ENCODE measurements around the gene CCDC127.
"Not testable (repeated sequence)": the region's sequence is repeated elsewhere in the genome, so short reads cannot be mapped to it uniquely, and the experiment has no call there.

CCDC127 gene

GRCh38 chr5:233426-233825 lies 15.5 kb upstream of the CCDC127 start:
- H3K4me3 ChIP-seq (ENCODE audit: low read length in 2 of 2); H3K9me3 ChIP-seq (ENCODE audit: control insufficient read depth in 2 of 2, low read length in 2 of 2); H3K4me1 ChIP-seq (ENCODE audit: control insufficient read depth, insufficient read depth, low read length); H3K27ac ChIP-seq (ENCODE audit: low read length); H3K27me3 ChIP-seq (ENCODE audit: control insufficient read depth in 1 of 2, insufficient read depth in 2 of 2, low read length in 2 of 2); H3K9ac ChIP-seq (ENCODE audit: low read length in 2 of 2): not testable (repeated sequence)
- H3K36me3 ChIP-seq (ENCODE audit: control insufficient read depth in 2 of 2, insufficient read depth in 2 of 2, low read length in 2 of 2), result peaks cover 31 to 45% of the 10 kb centered on the region in 2 donors

GRCh38 chr5:231661-232060 lies 13.7 kb upstream of the CCDC127 start:
- H3K4me3 ChIP-seq (ENCODE audit: low read length in 2 of 2), result no peak overlapping the region
- H3K27me3 ChIP-seq (ENCODE audit: control insufficient read depth in 1 of 2, insufficient read depth in 2 of 2, low read length in 2 of 2), result no peaks in the 10 kb centered on the region
- no peak overlapping the region for H3K9ac ChIP-seq (ENCODE audit: low read length in 2 of 2)
- H3K36me3 ChIP-seq (ENCODE audit: control insufficient read depth in 2 of 2, insufficient read depth in 2 of 2, low read length in 2 of 2), result peaks cover 38 to 51% of the 10 kb centered on the region in 2 donors
- no peak overlapping the region for H3K27ac ChIP-seq (ENCODE audit: low read length)
- H3K4me1 ChIP-seq (ENCODE audit: control insufficient read depth, insufficient read depth, low read length), result no peaks in the 10 kb centered on the region
- H3K9me3 ChIP-seq (ENCODE audit: control insufficient read depth in 2 of 2, low read length in 2 of 2), result no peaks in the 10 kb centered on the region

- Histone ChIP-seq H3K36me3 (ENCODE audit: control insufficient read depth in 2 of 2, insufficient read depth in 2 of 2, low read length in 2 of 2) (peaks cover 45 to 53% of the 10 kb centered on the region in 2 donors), H3K27ac (ENCODE audit: low read length) (no peak overlapping the region), H3K9ac (ENCODE audit: low read length in 2 of 2) (no peak overlapping the region), H3K4me1 (ENCODE audit: control insufficient read depth, insufficient read depth, low read length) (no peaks in the 10 kb centered on the region), H3K9me3 (ENCODE audit: control insufficient read depth in 2 of 2, low read length in 2 of 2) (no peaks in the 10 kb centered on the region), H3K27me3 (ENCODE audit: control insufficient read depth in 1 of 2, insufficient read depth in 2 of 2, low read length in 2 of 2) (no peaks in the 10 kb centered on the region), H3K4me3 (ENCODE audit: low read length in 2 of 2) (no peak overlapping the region)
Observed at GRCh38 chr5:230711-231110, 12.8 kb upstream of the CCDC127 start.

DNA sequence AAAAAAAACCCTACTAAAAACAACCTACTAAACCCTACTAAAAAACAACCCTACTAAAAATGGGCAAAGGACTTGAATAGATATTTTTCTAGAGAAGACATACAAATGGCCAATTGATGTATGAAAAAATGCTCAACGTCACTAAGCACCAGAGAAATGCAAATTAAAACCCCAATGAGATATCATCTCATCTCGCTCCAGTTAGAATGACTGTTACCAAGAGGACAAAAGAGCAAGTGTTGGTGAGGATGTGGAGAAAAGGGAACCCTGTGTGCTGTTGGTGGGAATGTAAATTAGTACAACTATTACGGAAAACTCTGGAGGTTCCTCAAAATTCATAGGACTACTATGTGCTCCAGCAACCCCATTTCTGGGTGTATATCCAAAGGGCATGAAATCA lies 10.9 kb upstream of the CCDC127 start:
- no peaks in the 10 kb centered on the region for H3K4me1 ChIP-seq (ENCODE audit: control insufficient read depth, insufficient read depth, low read length)
- no peaks in the 10 kb centered on the region for H3K9me3 ChIP-seq (ENCODE audit: control insufficient read depth in 2 of 2, low read length in 2 of 2)
- no peak overlapping the region for H3K9ac ChIP-seq (ENCODE audit: low read length in 2 of 2)
- no peaks in the 10 kb centered on the region for H3K27me3 ChIP-seq (ENCODE audit: control insufficient read depth in 1 of 2, insufficient read depth in 2 of 2, low read length in 2 of 2)
- no peak overlapping the region for H3K4me3 ChIP-seq (ENCODE audit: low read length in 2 of 2)
- H3K36me3 ChIP-seq (ENCODE audit: control insufficient read depth in 2 of 2, insufficient read depth in 2 of 2, low read length in 2 of 2), result peaks cover 50 to 57% of the 10 kb centered on the region in 2 donors
- H3K27ac ChIP-seq (ENCODE audit: low read length), result no peak overlapping the region

DNA sequence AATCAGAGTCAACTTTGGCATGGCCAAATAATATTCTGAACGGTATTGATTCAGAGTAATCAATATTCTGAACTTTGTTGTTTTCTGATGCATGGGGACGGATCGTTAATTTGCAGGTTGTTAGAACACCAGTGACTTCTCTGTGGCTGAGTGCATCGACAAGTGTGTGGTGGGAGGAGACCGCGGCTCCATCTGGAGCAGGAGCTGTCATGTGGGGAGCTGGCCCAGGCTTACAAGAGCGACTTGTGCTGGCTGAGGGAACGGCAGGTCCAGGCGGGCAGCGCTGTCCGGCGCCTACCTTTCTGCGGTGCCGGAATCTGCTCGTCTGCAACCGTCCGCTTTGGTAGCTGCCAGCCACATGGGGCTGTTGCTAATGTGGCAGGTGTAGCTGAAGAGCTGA lies 9.4 kb upstream of the CCDC127 start:
- H3K4me3 ChIP-seq (ENCODE audit: low read length in 2 of 2); H3K9me3 ChIP-seq (ENCODE audit: control insufficient read depth in 2 of 2, low read length in 2 of 2): not testable (repeated sequence)

DNA sequence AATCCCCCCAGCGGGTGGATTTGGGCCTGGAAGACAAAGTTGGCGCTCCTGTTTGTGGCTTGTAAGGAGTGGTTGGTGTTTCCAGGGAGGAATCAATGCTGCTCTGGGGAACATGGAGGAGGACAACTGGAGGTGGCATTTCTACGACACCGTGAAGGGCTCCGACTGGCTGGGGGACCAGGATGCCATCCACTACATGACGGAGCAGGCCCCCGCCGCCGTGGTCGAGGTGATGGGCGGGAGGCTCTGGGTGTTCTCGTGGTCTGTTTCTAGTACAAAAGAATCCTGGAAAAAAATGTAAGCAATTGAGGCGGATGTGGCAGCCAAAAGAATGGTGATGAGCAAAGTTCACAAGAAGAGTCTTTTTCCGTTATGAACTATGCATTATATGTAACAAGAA lies 7.4 kb upstream of the CCDC127 start:
- Histone ChIP-seq H3K36me3 (ENCODE audit: control insufficient read depth in 2 of 2, insufficient read depth in 2 of 2, low read length in 2 of 2) (peaks cover 37 to 38% of the 10 kb centered on the region in 2 donors), H3K4me1 (ENCODE audit: control insufficient read depth, insufficient read depth, low read length) (peaks cover 5% of the 10 kb centered on the region)

More for the DNA sequence above, 9.4 kb upstream of the CCDC127 start:
- H3K4me1 ChIP-seq (ENCODE audit: control insufficient read depth, insufficient read depth, low read length); H3K27me3 ChIP-seq (ENCODE audit: control insufficient read depth in 1 of 2, insufficient read depth in 2 of 2, low read length in 2 of 2); H3K9ac ChIP-seq (ENCODE audit: low read length in 2 of 2); H3K27ac ChIP-seq (ENCODE audit: low read length): not testable (repeated sequence)
- H3K36me3 ChIP-seq (ENCODE audit: control insufficient read depth in 2 of 2, insufficient read depth in 2 of 2, low read length in 2 of 2), result peaks cover 45 to 47% of the 10 kb centered on the region in 2 donors

DNA sequence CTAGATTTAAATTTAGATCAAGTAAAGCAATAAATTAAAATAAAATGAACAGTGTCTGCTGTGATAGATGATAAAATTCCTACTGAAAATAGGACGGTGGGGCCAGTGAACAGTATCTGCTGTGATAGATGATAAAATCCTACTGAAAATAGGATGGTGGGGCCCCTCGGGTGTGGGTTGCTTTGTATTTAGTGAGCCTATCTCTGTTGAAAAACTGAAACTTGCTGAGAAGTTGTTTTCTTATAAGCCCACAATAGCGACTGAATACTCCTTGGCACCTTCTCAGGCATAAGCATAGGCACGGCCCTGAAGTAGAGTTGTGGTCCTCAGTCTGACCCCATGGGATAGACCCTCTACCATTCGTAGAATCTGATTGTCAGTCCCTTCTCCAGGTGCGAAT lies 5.8 kb upstream of the CCDC127 start:
- no peak overlapping the region for H3K9ac ChIP-seq (ENCODE audit: low read length in 2 of 2)
- no peaks in the 10 kb centered on the region for H3K27me3 ChIP-seq (ENCODE audit: control insufficient read depth in 1 of 2, insufficient read depth in 2 of 2, low read length in 2 of 2)
- no peaks in the 10 kb centered on the region for H3K9me3 ChIP-seq (ENCODE audit: control insufficient read depth in 2 of 2, low read length in 2 of 2)
- H3K36me3 ChIP-seq (ENCODE audit: control insufficient read depth in 2 of 2, insufficient read depth in 2 of 2, low read length in 2 of 2), result peaks cover 28 to 34% of the 10 kb centered on the region in 2 donors
- H3K27ac ChIP-seq (ENCODE audit: low read length), result no peak overlapping the region
- no peak overlapping the region for H3K4me3 ChIP-seq (ENCODE audit: low read length in 2 of 2)
- H3K4me1 ChIP-seq (ENCODE audit: control insufficient read depth, insufficient read depth, low read length), result peaks cover 14% of the 10 kb centered on the region

More for the DNA sequence above, 7.4 kb upstream of the CCDC127 start:
- no peak overlapping the region for H3K9ac ChIP-seq (ENCODE audit: low read length in 2 of 2)
- H3K27me3 ChIP-seq (ENCODE audit: control insufficient read depth in 1 of 2, insufficient read depth in 2 of 2, low read length in 2 of 2), result no peaks in the 10 kb centered on the region
- H3K27ac ChIP-seq (ENCODE audit: low read length), result no peak overlapping the region
- no peaks in the 10 kb centered on the region for H3K9me3 ChIP-seq (ENCODE audit: control insufficient read depth in 2 of 2, low read length in 2 of 2)
- H3K4me3 ChIP-seq (ENCODE audit: low read length in 2 of 2), result no peak overlapping the region

- not testable (repeated sequence) for H3K9me3 ChIP-seq (ENCODE audit: control insufficient read depth in 2 of 2, low read length in 2 of 2)
Observed at GRCh38 chr5:222951-223715, 5.2 kb upstream of the CCDC127 start.

DNA sequence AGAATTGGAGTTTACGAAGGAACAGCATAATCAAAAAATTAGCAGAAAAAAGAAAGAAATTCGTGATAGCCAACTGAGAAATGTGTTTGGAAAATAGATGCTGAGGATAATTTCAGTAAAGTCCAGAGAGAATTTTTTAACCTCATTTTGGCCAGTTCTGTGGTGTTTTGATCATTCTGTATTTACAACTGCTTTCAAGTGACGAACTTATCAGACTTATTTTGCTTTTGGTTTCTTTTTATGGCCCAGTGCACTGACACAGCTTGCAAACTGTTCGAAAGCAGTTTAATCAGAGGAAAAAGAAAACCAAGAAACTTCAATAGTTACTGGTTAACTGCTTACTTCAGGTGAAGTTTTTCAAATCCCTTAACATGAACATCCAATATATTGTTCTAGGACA lies 2.0 kb upstream of the CCDC127 start:
- peaks cover 7 to 10% of the 10 kb centered on the region in 2 donors for H3K36me3 ChIP-seq (ENCODE audit: control insufficient read depth in 2 of 2, insufficient read depth in 2 of 2, low read length in 2 of 2)
- no peaks in the 10 kb centered on the region for H3K27me3 ChIP-seq (ENCODE audit: control insufficient read depth in 1 of 2, insufficient read depth in 2 of 2, low read length in 2 of 2)
- peaks cover 14% of the 10 kb centered on the region for H3K4me1 ChIP-seq (ENCODE audit: control insufficient read depth, insufficient read depth, low read length)
- H3K27ac ChIP-seq (ENCODE audit: low read length), result no peak overlapping the region
- H3K9me3 ChIP-seq (ENCODE audit: control insufficient read depth in 2 of 2, low read length in 2 of 2), result no peaks in the 10 kb centered on the region
- peak overlapping the region; percentile 80 to 89 for H3K4me3 ChIP-seq (ENCODE audit: low read length in 2 of 2)
- peak overlapping the region in 1 of 2 donors; percentile 0 for H3K9ac ChIP-seq (ENCODE audit: low read length in 2 of 2)

More at GRCh38 chr5:222951-223715, 5.2 kb upstream of the CCDC127 start:
- H3K4me3 ChIP-seq (ENCODE audit: low read length in 2 of 2); H3K27me3 ChIP-seq (ENCODE audit: control insufficient read depth in 1 of 2, insufficient read depth in 2 of 2, low read length in 2 of 2); H3K27ac ChIP-seq (ENCODE audit: low read length); H3K9ac ChIP-seq (ENCODE audit: low read length in 2 of 2): not testable (repeated sequence)
- Histone ChIP-seq H3K4me1 (ENCODE audit: control insufficient read depth, insufficient read depth, low read length) (peaks cover 14% of the 10 kb centered on the region), H3K36me3 (ENCODE audit: control insufficient read depth in 2 of 2, insufficient read depth in 2 of 2, low read length in 2 of 2) (peaks cover 23 to 28% of the 10 kb centered on the region in 2 donors)

- peaks cover 14% of the 10 kb centered on the region for H3K4me1 ChIP-seq (ENCODE audit: control insufficient read depth, insufficient read depth, low read length)
- H3K4me3 ChIP-seq (ENCODE audit: low read length in 2 of 2), result peak overlapping the region; percentile 80 to 89
- no peaks in the 10 kb centered on the region for H3K9me3 ChIP-seq (ENCODE audit: control insufficient read depth in 2 of 2, low read length in 2 of 2)
- no peak overlapping the region for H3K27ac ChIP-seq (ENCODE audit: low read length)
- no peaks in the 10 kb centered on the region for H3K27me3 ChIP-seq (ENCODE audit: control insufficient read depth in 1 of 2, insufficient read depth in 2 of 2, low read length in 2 of 2)
- H3K36me3 ChIP-seq (ENCODE audit: control insufficient read depth in 2 of 2, insufficient read depth in 2 of 2, low read length in 2 of 2), result peaks cover 2 to 5% of the 10 kb centered on the region in 2 donors
- peak overlapping the region; percentile 64 to 82 for H3K9ac ChIP-seq (ENCODE audit: low read length in 2 of 2)
Observed at GRCh38 chr5:219460-219863, 1.5 kb upstream of the CCDC127 start.

Measured in stomach smooth muscle (tissue), 2 donors.